OCI-LY7 (cell line): Measurements from ENCODE around the gene BASP1. TPM values are rescaled to one million over a fixed set of nuclear protein-coding genes. Genes with fewer than 3 reads are reported as not detected.

Experiments used
- BruUV-seq: library from RNA; stranded (reverse); fragments of 400-500 nt; replicated peaks from 2 replicates; lab custom pipeline; 2021; lab: Mats Ljungman, UMichigan
- CTCF ChIA-PET: fragments of 300-600 bp; sonication (Branson Sonifier 250); formaldehyde crosslinking; loops from one replicate; lab custom pipeline; 2022; ENCODE audit warnings: antibody characterized with exemption; ENCODE audit not compliant: unreplicated experiment; lab: Charles Lee
- POLR2A ChIA-PET: fragments of 300-600 bp; sonication (Branson Sonifier 250); formaldehyde crosslinking; loops from one replicate; lab custom pipeline; 2022; ENCODE audit warnings: antibody characterized with exemption; lab: Charles Lee
- DNase-seq: peaks from one replicate; pipeline ENCODE4 v3.0.0-alpha.2; 2015; ENCODE audit warnings: low spot score
- H2AFZ ChIP-seq: fragments of 200-600 bp; sonication (generic), shearing (Covaris generic); 2 replicates; pipeline ENCODE4 v1.6.1; 2014; ENCODE audit warnings: mild to moderate bottlenecking, antibody characterized with exemption, low read length, moderate library complexity
- H3K27ac ChIP-seq: fragments of 200-600 bp; sonication (generic); 2 replicates; pipeline ENCODE4 v1.5.1; 2014; ENCODE audit warnings: mixed run types, low read depth, mild to moderate bottlenecking, moderate library complexity, low read length, inconsistent platforms; ENCODE audit not compliant: poor library complexity, severe bottlenecking
- H3K36me3 ChIP-seq: fragments of 200-600 bp; sonication (generic); 2 replicates; pipeline ENCODE4 v1.6.1; 2014; ENCODE audit warnings: mild to moderate bottlenecking, antibody characterized with exemption, low read length, moderate library complexity, mixed read lengths; ENCODE audit not compliant: insufficient read depth
- H3K4me1 ChIP-seq: fragments of 200-600 bp; sonication (generic); 2 replicates; pipeline ENCODE4 v1.5.1; 2014; ENCODE audit warnings: mild to moderate bottlenecking, low read length; ENCODE audit not compliant: insufficient read depth, poor library complexity, severe bottlenecking
- H3K4me2 ChIP-seq: fragments of 200-600 bp; sonication (generic); 2 replicates; pipeline ENCODE4 v1.6.1; 2014; ENCODE audit warnings: mild to moderate bottlenecking, low read length
- H3K4me3 ChIP-seq: fragments of 200-600 bp; sonication (generic); 2 replicates; pipeline ENCODE4 v1.5.1; 2014; ENCODE audit warnings: mild to moderate bottlenecking, low read depth, low read length; ENCODE audit not compliant: poor library complexity, severe bottlenecking
- H3K79me2 ChIP-seq: fragments of 200-600 bp; sonication (generic); 2 replicates; pipeline ENCODE4 v1.6.1; 2016; ENCODE audit warnings: low read depth, mild to moderate bottlenecking, low read length, moderate library complexity, mixed read lengths; ENCODE audit not compliant: insufficient read depth
- H3K9me2 ChIP-seq: fragments of 200-600 bp; sonication (generic); 2 replicates; pipeline ENCODE4 v1.6.1; 2016; ENCODE audit warnings: mild to moderate bottlenecking, low read length, mixed read lengths; ENCODE audit not compliant: insufficient read depth
- H3K9me3 ChIP-seq: fragments of 200-600 bp; sonication (generic); 2 replicates; pipeline ENCODE4 v1.6.1; 2014; ENCODE audit warnings: mild to moderate bottlenecking, mixed run types, low read length, mixed read lengths
- H4K20me1 ChIP-seq: fragments of 200-600 bp; sonication (generic); 2 replicates; pipeline ENCODE4 v1.6.1; 2014; ENCODE audit warnings: mild to moderate bottlenecking, antibody characterized with exemption, low read length, moderate library complexity, mixed read lengths; ENCODE audit not compliant: insufficient read depth
- EZH2phosphoT487 ChIP-seq: fragments of 200-600 bp; sonication (generic); IDR thresholded peaks from 2 replicates; pipeline ENCODE4 v1.6.1; 2018; ENCODE audit warnings: low read depth, borderline replicate concordance, mild to moderate bottlenecking, mixed run types, antibody characterized with exemption, low read length, moderate library complexity, mixed read lengths
- intact Hi-C: fragments of 100-400 bp; cut with micrococcal nuclease; formaldehyde crosslinking; loops from one replicate; pipeline ENCODE4 v1.10.0; 2022; ENCODE audit not compliant: unreplicated experiment
- total RNA-seq, 2 experiments: library from RNA; depleted of rRNA in 1 of 2; stranded (reverse); fragments of >200 nt in 1 of 2; shearing (Covaris generic) in 1 of 2; gene quantifications; 2 replicates each; pipeline ENCODE4 v1.2.3, GENCODE V29; 2014 to 2022
- TF ChIP-seq, protein P1 (sequence below): fragments of 200-600 bp; sonication (generic); conservative IDR thresholded peaks from 2 replicates; pipeline ENCODE4 v1.5.1; 2014; ENCODE audit warnings: mild to moderate bottlenecking, antibody characterized with exemption, low read length, moderate library complexity, mixed read lengths

The BASP1 gene
- total RNA-seq, 2 experiments from 2014 or later, result 23.4 to 64.8 TPM

DNA sequence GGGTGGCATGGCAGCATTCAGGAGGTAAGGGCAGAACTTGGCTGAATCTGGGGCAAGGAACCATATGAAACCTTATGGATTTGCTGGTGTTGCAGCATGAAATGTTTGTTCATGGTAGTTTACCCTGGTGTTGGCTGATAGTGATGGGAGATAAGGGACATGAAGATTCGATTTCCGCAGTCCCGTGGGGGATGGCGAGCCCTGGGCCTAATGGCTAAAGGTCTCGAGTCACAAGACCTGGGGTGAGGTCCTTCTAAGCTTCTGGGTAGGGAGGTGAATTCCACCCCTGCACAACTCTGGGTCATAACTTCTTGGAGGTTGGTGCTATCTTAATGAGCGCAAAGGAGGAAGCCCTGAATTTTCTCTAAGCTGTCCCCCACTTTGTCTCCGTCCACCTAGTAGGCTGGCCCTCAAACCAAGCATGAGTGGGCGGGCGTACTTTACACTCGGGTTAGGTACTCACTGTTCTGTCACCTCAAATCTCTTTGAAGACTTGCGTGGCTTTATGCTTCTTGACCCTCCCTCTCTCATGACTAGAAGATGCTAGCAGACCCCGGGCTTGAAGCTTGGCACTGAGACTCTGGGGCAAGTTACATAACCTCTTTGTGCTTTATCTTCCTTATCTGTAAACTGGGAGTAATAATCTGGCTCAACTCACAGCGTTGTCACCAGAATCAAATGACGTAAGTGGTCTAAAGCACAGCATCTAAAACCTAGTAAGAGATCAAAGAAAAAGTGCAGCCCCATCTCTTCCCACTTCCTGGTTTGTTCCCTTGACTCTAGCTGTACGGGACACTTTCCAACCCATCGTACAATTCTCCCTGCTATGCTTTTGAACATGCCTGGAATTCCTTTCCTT is 72.5 kb downstream of the BASP1 start:
- ChIA-PET CTCF (no interaction called here), POLR2A (interaction anchor here (0.7 to 1.0 kb wide), 3 partner anchors 9 to 90 kb away, joined by 3 read pairs; no protein-coding TSS in a partner anchor)
- intact Hi-C loops, result no loop called here
- no peak overlapping the region for H3K27ac ChIP-seq
- no peaks in the 10 kb centered on the region for H3K36me3 ChIP-seq
- H3K9me3 ChIP-seq, result peaks cover 8% of the 10 kb centered on the region; the same call in 1 of the 2 replicates
- no peak for DNase-seq
- no peaks in the 10 kb centered on the region for H3K79me2 ChIP-seq
- H3K9me2 ChIP-seq, result no peaks in the 10 kb centered on the region
- no TSS peak for BruUV-seq
- TF ChIP-seq EZH2phosphoT487, result no peak
- TF ChIP-seq, protein P1, sequence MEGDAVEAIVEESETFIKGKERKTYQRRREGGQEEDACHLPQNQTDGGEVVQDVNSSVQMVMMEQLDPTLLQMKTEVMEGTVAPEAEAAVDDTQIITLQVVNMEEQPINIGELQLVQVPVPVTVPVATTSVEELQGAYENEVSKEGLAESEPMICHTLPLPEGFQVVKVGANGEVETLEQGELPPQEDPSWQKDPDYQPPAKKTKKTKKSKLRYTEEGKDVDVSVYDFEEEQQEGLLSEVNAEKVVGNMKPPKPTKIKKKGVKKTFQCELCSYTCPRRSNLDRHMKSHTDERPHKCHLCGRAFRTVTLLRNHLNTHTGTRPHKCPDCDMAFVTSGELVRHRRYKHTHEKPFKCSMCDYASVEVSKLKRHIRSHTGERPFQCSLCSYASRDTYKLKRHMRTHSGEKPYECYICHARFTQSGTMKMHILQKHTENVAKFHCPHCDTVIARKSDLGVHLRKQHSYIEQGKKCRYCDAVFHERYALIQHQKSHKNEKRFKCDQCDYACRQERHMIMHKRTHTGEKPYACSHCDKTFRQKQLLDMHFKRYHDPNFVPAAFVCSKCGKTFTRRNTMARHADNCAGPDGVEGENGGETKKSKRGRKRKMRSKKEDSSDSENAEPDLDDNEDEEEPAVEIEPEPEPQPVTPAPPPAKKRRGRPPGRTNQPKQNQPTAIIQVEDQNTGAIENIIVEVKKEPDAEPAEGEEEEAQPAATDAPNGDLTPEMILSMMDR, result no peak
- peaks cover 8% of the 10 kb centered on the region for H3K4me1 ChIP-seq
- no peak overlapping the region for H3K4me2 ChIP-seq
- H4K20me1 ChIP-seq, result no peaks in the 10 kb centered on the region
- no peak overlapping the region for H3K4me3 ChIP-seq
- H2AFZ ChIP-seq, result no peak overlapping the region

DNA sequence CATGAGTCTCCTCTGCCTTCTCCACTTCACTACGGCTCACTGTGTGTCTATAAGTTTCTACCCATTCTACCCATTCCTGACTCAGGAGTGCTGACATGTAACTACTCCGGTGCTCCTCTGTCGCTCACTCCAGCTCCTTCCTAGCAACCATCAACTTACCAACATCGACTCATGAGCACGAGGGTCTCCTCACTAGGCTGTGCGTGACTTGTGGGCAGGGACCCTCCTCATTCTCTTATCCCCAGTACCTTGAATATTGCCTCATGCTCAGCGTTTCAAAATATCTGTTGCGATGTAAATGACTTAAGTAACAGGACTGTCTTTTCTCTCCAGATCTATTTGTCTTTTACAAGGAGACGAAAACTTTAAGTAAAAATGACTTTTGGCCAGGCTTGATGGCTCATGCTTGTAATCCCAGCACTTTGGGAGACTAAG is 73.1 kb downstream of the BASP1 start:
- peaks cover 8% of the 10 kb centered on the region; the same call in 1 of the 2 replicates for H3K9me3 ChIP-seq
- no peak overlapping the region for H3K27ac ChIP-seq
- H3K9me2 ChIP-seq, result no peaks in the 10 kb centered on the region
- H3K36me3 ChIP-seq, result no peaks in the 10 kb centered on the region
- TF ChIP-seq, protein P1, result no peak
- no peak for TF ChIP-seq EZH2phosphoT487
- no peak overlapping the region for H3K4me2 ChIP-seq
- BruUV-seq, result no TSS peak
- no peak for DNase-seq
- H4K20me1 ChIP-seq, result no peaks in the 10 kb centered on the region
- intact Hi-C loops, result no loop called here
- ChIA-PET POLR2A (interaction anchor here (0.7 to 0.9 kb wide), 2 partner anchors 9 to 89 kb away, joined by 3 read pairs; no protein-coding TSS in a partner anchor), CTCF (no interaction called here)
- no peaks in the 10 kb centered on the region for H3K79me2 ChIP-seq
- peaks cover 1% of the 10 kb centered on the region for H3K4me1 ChIP-seq
- H3K4me3 ChIP-seq, result no peak overlapping the region
- no peak overlapping the region for H2AFZ ChIP-seq
